Thoracic aorta (tissue), 2 donors: Measurements from ENCODE around the gene GBA2. TPM values are rescaled to one million over a fixed set of nuclear protein-coding genes. Genes with fewer than 3 reads are reported as not detected.

Source experiments
- ATAC-seq: fragments of 150-250 bp; one replicate; pipeline ENCODE4 v1.8.0; 2017; ENCODE audit warnings: low read depth; ENCODE audit not compliant: insufficient number of reproducible peaks, low FRiP score
- DNase-seq: peaks from one replicate; pipeline ENCODE4 v3.0.0-alpha.2; 2020; ENCODE audit warnings: low spot score
- H3K27ac ChIP-seq, 2 donors: fragments of 200-600 bp; sonication (generic); 1 replicate in 1 of 2; 2 replicates in 1 of 2; pipeline ENCODE4 v1.5.1; 2016; ENCODE audit warnings: mild to moderate bottlenecking in 2 of 2, moderate library complexity in 2 of 2
- H3K27me3 ChIP-seq: fragments of 200-600 bp; sonication (generic); replicated peaks from 2 replicates; pipeline ENCODE4 v1.6.0; 2016; ENCODE audit warnings: mild to moderate bottlenecking; ENCODE audit not compliant: insufficient read depth
- H3K36me3 ChIP-seq: fragments of 200-600 bp; sonication (generic); one replicate; pipeline ENCODE4 v1.5.1; 2016
- H3K4me1 ChIP-seq, 2 donors: fragments of 200-600 bp; sonication (generic); 1 replicate in 1 of 2; 2 replicates in 1 of 2; pipeline versions ENCODE4 v1.5.1 to v1.6.0; 2016; ENCODE audit warnings: low read depth in 2 of 2, mild to moderate bottlenecking in 1 of 2; ENCODE audit not compliant: control insufficient read depth in 1 of 2
- H3K4me3 ChIP-seq: fragments of 200-600 bp; sonication (generic); 2 replicates; pipeline ENCODE4 v1.5.1; 2016; ENCODE audit warnings: mild to moderate bottlenecking
- H3K9me3 ChIP-seq: fragments of 200-600 bp; sonication (generic); 2 replicates; pipeline ENCODE4 v1.5.1; 2016
- CTCF ChIP-seq: fragments of 200-600 bp; sonication (generic); IDR thresholded peaks from one replicate; pipeline ENCODE4 v1.5.1; 2019; ENCODE audit warnings: antibody characterized with exemption
- total RNA-seq, 2 donors: library from RNA; depleted of rRNA; stranded (reverse); fragments of >200 nt; gene quantifications; one replicate each; pipeline versions ENCODE4 v1.1.0 to v1.2.3, GENCODE V29; 2016

The GBA2 gene
- total RNA-seq, 2 donors from 2014 or later, result 75.8 to 115 TPM

GRCh38 chr9:35736201-35736633 lies 12.8 kb downstream of the GBA2 start:
- peak overlapping the region in 1 of 2 donors; percentile 19 for H3K27ac ChIP-seq
- H3K4me3 ChIP-seq, result no peak overlapping the region
- peaks cover 11 to 17% of the 10 kb centered on the region in 2 donors for H3K4me1 ChIP-seq
- no peaks in the 10 kb centered on the region for H3K27me3 ChIP-seq
- peak; percentile 75 for TF ChIP-seq CTCF
- no peak for DNase-seq
- peaks cover 60% of the 10 kb centered on the region for H3K36me3 ChIP-seq
- ATAC-seq, result no peak
- H3K9me3 ChIP-seq, result no peaks in the 10 kb centered on the region

GRCh38 chr9:35734096-35734495 lies 14.9 kb downstream of the GBA2 start:
- Histone ChIP-seq H3K36me3 (peaks cover 40% of the 10 kb centered on the region), H3K27ac (no peak overlapping the region), H3K9me3 (no peaks in the 10 kb centered on the region), H3K4me1 (peaks cover 16 to 34% of the 10 kb centered on the region in 2 donors), H3K4me3 (no peak overlapping the region), H3K27me3 (no peaks in the 10 kb centered on the region)
- no peak for TF ChIP-seq CTCF
- ATAC-seq (no peak), DNase-seq (no peak)

- peak overlapping the region; percentile 99 for H3K27ac ChIP-seq
- no peaks in the 10 kb centered on the region for H3K9me3 ChIP-seq
- TF ChIP-seq CTCF, result no peak
- no peaks in the 10 kb centered on the region for H3K27me3 ChIP-seq
- ATAC-seq, result no peak
- DNase-seq, result no peak
- peaks cover 29% of the 10 kb centered on the region for H3K36me3 ChIP-seq
- H3K4me3 ChIP-seq, result peak overlapping the region; percentile 86
- peaks cover 20 to 43% of the 10 kb centered on the region in 2 donors for H3K4me1 ChIP-seq
These were observed 16.1 kb downstream of the GBA2 start for GRCh38 chr9:35732800-35733541.

- ATAC-seq (peak; percentile 61), DNase-seq (peak; percentile 97)
- peak within 1 kb of the TSS; percentile 99 for H3K27ac ChIP-seq
- H3K4me1 ChIP-seq, result peaks cover 24 to 50% of the 10 kb centered on the region in 2 donors
- no peaks in the 10 kb centered on the region for H3K9me3 ChIP-seq
- H3K27me3 ChIP-seq, result no peaks in the 10 kb centered on the region
- peaks cover 22% of the 10 kb centered on the region for H3K36me3 ChIP-seq
- TF ChIP-seq CTCF, result no peak
- H3K4me3 ChIP-seq, result peak within 1 kb of the TSS; percentile 86
These were observed 16.7 kb downstream of the GBA2 start, which contains the start of the genes CREB3 and TLN1 for GRCh38 chr9:35732185-35732799. Gene CREB3, plus strand, starts transcription at chr9:35732666. Its CDS starts 107 bp downstream, at chr9:35732773. Gene TLN1, minus strand, starts transcription at chr9:35732195. Its CDS starts 6,501 bp downstream, at chr9:35725694.

- H3K27ac ChIP-seq, result peak overlapping the region; percentile 99
- DNase-seq, result no peak
- TF ChIP-seq CTCF, result no peak
- H3K4me3 ChIP-seq, result peak overlapping the region; percentile 86
- H3K9me3 ChIP-seq, result no peaks in the 10 kb centered on the region
- no peaks in the 10 kb centered on the region for H3K27me3 ChIP-seq
- ATAC-seq, result no peak
- peaks cover 16% of the 10 kb centered on the region for H3K36me3 ChIP-seq
- peaks cover 25 to 57% of the 10 kb centered on the region in 2 donors for H3K4me1 ChIP-seq
These were observed 17.4 kb downstream of the GBA2 start for GRCh38 chr9:35731415-35732184.
